OCI-LY7 (cell line): ENCODE measurements around the gene RSL24D1. TPM values are rescaled to one million over a fixed set of nuclear protein-coding genes. Genes with fewer than 3 reads are reported as not detected.

Source experiments
- Bru-seq: library from RNA; stranded (reverse); fragments of 400-500 nt; gene quantifications from one replicate; lab custom pipeline; 2021; lab: Mats Ljungman, UMichigan
- BruChase-seq, 2 experiments: library from RNA; stranded (reverse); fragments of 400-500 nt; gene quantifications; one replicate each; lab custom pipeline; 2021; lab: Mats Ljungman, UMichigan
- BruUV-seq: library from RNA; stranded (reverse); fragments of 400-500 nt; replicated peaks from 2 replicates; lab custom pipeline; 2021; lab: Mats Ljungman, UMichigan
- CTCF ChIA-PET: fragments of 300-600 bp; sonication (Branson Sonifier 250); formaldehyde crosslinking; loops from one replicate; lab custom pipeline; 2022; ENCODE audit warnings: antibody characterized with exemption; ENCODE audit not compliant: unreplicated experiment; lab: Charles Lee
- POLR2A ChIA-PET: fragments of 300-600 bp; sonication (Branson Sonifier 250); formaldehyde crosslinking; loops from one replicate; lab custom pipeline; 2022; ENCODE audit warnings: antibody characterized with exemption; lab: Charles Lee
- DNase-seq: peaks from one replicate; pipeline ENCODE4 v3.0.0-alpha.2; 2015; ENCODE audit warnings: low spot score
- H2AFZ ChIP-seq: fragments of 200-600 bp; sonication (generic), shearing (Covaris generic); 2 replicates; pipeline ENCODE4 v1.6.1; 2014; ENCODE audit warnings: mild to moderate bottlenecking, antibody characterized with exemption, low read length, moderate library complexity
- H3K27ac ChIP-seq: fragments of 200-600 bp; sonication (generic); 2 replicates; pipeline ENCODE4 v1.5.1; 2014; ENCODE audit warnings: mixed run types, low read depth, mild to moderate bottlenecking, moderate library complexity, low read length, inconsistent platforms; ENCODE audit not compliant: poor library complexity, severe bottlenecking
- H3K36me3 ChIP-seq: fragments of 200-600 bp; sonication (generic); 2 replicates; pipeline ENCODE4 v1.6.1; 2014; ENCODE audit warnings: mild to moderate bottlenecking, antibody characterized with exemption, low read length, moderate library complexity, mixed read lengths; ENCODE audit not compliant: insufficient read depth
- H3K4me1 ChIP-seq: fragments of 200-600 bp; sonication (generic); 2 replicates; pipeline ENCODE4 v1.5.1; 2014; ENCODE audit warnings: mild to moderate bottlenecking, low read length; ENCODE audit not compliant: insufficient read depth, poor library complexity, severe bottlenecking
- H3K4me2 ChIP-seq: fragments of 200-600 bp; sonication (generic); 2 replicates; pipeline ENCODE4 v1.6.1; 2014; ENCODE audit warnings: mild to moderate bottlenecking, low read length
- H3K4me3 ChIP-seq: fragments of 200-600 bp; sonication (generic); 2 replicates; pipeline ENCODE4 v1.5.1; 2014; ENCODE audit warnings: mild to moderate bottlenecking, low read depth, low read length; ENCODE audit not compliant: poor library complexity, severe bottlenecking
- H3K79me2 ChIP-seq: fragments of 200-600 bp; sonication (generic); 2 replicates; pipeline ENCODE4 v1.6.1; 2016; ENCODE audit warnings: low read depth, mild to moderate bottlenecking, low read length, moderate library complexity, mixed read lengths; ENCODE audit not compliant: insufficient read depth
- H3K9me2 ChIP-seq: fragments of 200-600 bp; sonication (generic); 2 replicates; pipeline ENCODE4 v1.6.1; 2016; ENCODE audit warnings: mild to moderate bottlenecking, low read length, mixed read lengths; ENCODE audit not compliant: insufficient read depth
- H3K9me3 ChIP-seq: fragments of 200-600 bp; sonication (generic); 2 replicates; pipeline ENCODE4 v1.6.1; 2014; ENCODE audit warnings: mild to moderate bottlenecking, mixed run types, low read length, mixed read lengths
- H4K20me1 ChIP-seq: fragments of 200-600 bp; sonication (generic); 2 replicates; pipeline ENCODE4 v1.6.1; 2014; ENCODE audit warnings: mild to moderate bottlenecking, antibody characterized with exemption, low read length, moderate library complexity, mixed read lengths; ENCODE audit not compliant: insufficient read depth
- EZH2phosphoT487 ChIP-seq: fragments of 200-600 bp; sonication (generic); IDR thresholded peaks from 2 replicates; pipeline ENCODE4 v1.6.1; 2018; ENCODE audit warnings: low read depth, borderline replicate concordance, mild to moderate bottlenecking, mixed run types, antibody characterized with exemption, low read length, moderate library complexity, mixed read lengths
- intact Hi-C: fragments of 100-400 bp; cut with micrococcal nuclease; formaldehyde crosslinking; loops from one replicate; pipeline ENCODE4 v1.10.0; 2022; ENCODE audit not compliant: unreplicated experiment
- long read RNA-seq: library from polyadenylated mRNA; stranded (forward); transcript quantifications from one replicate; pipeline ENCODE4 v2.0.0, GENCODE V29; 2022
- total RNA-seq, 2 experiments: library from RNA; depleted of rRNA in 1 of 2; stranded (reverse); fragments of >200 nt in 1 of 2; shearing (Covaris generic) in 1 of 2; gene quantifications; 2 replicates each; pipeline ENCODE4 v1.2.3, GENCODE V29; 2014 to 2022
- TF ChIP-seq, protein P1 (sequence below): fragments of 200-600 bp; sonication (generic); conservative IDR thresholded peaks from 2 replicates; pipeline ENCODE4 v1.5.1; 2014; ENCODE audit warnings: mild to moderate bottlenecking, antibody characterized with exemption, low read length, moderate library complexity, mixed read lengths

Gene RSL24D1
- 117 and 118 TPM in 2 replicates for total RNA-seq (2014; rRNA removed; shearing (Covaris generic))
- 145 and 163 TPM in 2 replicates for total RNA-seq (2022)
- percentile 98 among the genes with signal in this experiment for Bru-seq, nascent RNA
- percentile 97 among the genes with signal in this experiment for BruChase-seq, experiment 1, labeled RNA remaining after a 6-hour chase
- BruChase-seq, experiment 2, labeled RNA remaining after a 2-hour chase = percentile 97 among the genes with signal in this experiment
- long read RNA-seq, transcript RSL24D1-201 (6 exons, 2,015 nt) = major isoform, 431 of 442 reads
- long read RNA-seq, partial matches to known transcripts = 3 of 442 reads
- long read RNA-seq, other reads (novel, unspliced or antisense) = 8 of 442 reads

DNA sequence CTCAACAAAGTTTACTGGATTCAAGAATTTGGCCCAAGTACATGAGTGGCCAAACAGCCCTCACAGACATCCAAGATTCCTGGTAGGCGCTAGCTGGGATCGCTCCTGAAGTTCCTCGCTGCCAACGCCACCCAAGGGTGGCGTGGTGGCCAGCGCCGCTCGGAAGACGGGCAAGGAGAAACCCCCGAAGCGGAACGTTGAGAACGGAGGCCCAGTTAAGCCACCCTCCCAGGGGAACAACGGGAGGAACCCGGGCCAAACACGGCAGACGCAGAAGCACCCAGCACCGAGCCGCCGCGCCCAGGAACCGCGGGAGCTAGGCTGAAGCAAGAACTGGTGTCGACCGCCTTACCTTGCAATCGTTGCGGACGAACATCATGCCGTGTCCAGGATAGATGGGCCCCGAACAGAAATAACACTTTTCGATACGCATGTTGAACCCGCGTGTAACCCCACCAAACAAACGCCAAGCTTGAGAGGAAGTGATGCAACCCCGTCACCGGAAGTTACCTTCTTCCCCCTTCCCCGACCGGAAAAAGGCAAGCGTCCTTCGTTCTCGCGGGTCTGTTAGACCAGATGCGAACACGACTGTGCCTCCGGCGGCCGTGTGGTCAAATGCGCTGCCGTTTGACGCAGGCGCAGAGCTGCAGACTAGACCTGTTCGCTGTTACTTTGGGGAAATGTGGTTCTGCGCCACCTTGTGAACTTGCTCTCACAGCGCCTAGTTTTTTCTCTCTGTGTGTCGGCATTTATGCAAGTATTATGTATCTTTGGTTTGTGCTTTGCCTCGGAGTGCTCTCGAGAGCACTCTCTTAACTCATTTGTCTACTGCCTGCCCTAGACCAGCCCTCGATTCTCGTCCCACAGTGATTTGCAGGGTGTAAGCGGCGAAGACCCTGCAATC, at the start of gene RSL24D1:
TSS of gene RSL24D1 (minus strand) at position 484 of the 904 bp plus-strand sequence. CDS start at position 433, 51 bp downstream.
- peaks cover 41% of the 10 kb centered on the region for H4K20me1 ChIP-seq
- H3K4me2 ChIP-seq = peak within 1 kb of the TSS; percentile 96
- intact Hi-C loops = loop anchor here (5.0 kb wide), 2 partner anchors 91 to 211 kb away; partner anchors contain the start of genes CCPG1, PIERCE2 and RAB27A
- POLR2A ChIA-PET = interaction anchor here (0.6 to 1.4 kb wide), 8 partner anchors 10 to 1287 kb away, joined by 3 to 5 read pairs (median 3); partner anchors contain the start of genes PIGB and PIGBOS1
- peaks cover 33% of the 10 kb centered on the region for H3K4me1 ChIP-seq
- H3K36me3 ChIP-seq = peaks cover 45% of the 10 kb centered on the region
- peak within 1 kb of the TSS; percentile 98 for H3K4me3 ChIP-seq
- H3K79me2 ChIP-seq = peaks cover 50% of the 10 kb centered on the region
- H3K9me3 ChIP-seq = peaks cover 21% of the 10 kb centered on the region; the same call in 1 of the 2 replicates
- H3K27ac ChIP-seq = peak within 1 kb of the TSS; percentile 96
- CTCF ChIA-PET = no interaction called here
- TF ChIP-seq EZH2phosphoT487 = no peak
- TF ChIP-seq, protein P1, sequence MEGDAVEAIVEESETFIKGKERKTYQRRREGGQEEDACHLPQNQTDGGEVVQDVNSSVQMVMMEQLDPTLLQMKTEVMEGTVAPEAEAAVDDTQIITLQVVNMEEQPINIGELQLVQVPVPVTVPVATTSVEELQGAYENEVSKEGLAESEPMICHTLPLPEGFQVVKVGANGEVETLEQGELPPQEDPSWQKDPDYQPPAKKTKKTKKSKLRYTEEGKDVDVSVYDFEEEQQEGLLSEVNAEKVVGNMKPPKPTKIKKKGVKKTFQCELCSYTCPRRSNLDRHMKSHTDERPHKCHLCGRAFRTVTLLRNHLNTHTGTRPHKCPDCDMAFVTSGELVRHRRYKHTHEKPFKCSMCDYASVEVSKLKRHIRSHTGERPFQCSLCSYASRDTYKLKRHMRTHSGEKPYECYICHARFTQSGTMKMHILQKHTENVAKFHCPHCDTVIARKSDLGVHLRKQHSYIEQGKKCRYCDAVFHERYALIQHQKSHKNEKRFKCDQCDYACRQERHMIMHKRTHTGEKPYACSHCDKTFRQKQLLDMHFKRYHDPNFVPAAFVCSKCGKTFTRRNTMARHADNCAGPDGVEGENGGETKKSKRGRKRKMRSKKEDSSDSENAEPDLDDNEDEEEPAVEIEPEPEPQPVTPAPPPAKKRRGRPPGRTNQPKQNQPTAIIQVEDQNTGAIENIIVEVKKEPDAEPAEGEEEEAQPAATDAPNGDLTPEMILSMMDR = peak; percentile 67
- H2AFZ ChIP-seq = peak within 1 kb of the TSS; percentile 98
- peak; percentile 99 for DNase-seq
- TSS peak; percentile 71 for BruUV-seq
- H3K9me2 ChIP-seq = no peaks in the 10 kb centered on the region

DNA sequence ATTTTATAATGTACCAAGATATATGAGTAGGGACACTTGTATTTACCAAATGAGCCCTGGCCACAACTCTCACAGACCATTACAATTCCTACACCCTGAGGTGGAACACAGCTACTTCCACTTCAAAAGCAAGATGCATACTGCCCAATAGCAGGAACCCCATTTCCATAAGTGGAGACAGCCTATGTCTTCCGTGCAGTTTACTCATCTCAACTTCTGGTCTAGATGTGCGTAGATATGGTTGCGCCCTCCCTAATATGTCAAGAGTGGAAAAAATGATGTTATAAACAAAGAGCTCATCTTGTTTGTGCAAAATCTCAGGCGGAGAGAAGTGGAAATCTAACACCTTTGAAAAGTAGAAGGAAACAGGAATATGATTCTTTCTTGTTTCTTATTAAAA, 48.3 kb upstream of the RSL24D1 start:
- Histone ChIP-seq H3K4me1 (no peaks in the 10 kb centered on the region), H3K9me3 (no peaks in the 10 kb centered on the region), H4K20me1 (no peaks in the 10 kb centered on the region), H3K4me3 (no peak overlapping the region), H3K9me2 (no peaks in the 10 kb centered on the region), H2AFZ (no peak overlapping the region), H3K27ac (no peak overlapping the region), H3K4me2 (no peak overlapping the region), H3K79me2 (no peaks in the 10 kb centered on the region), H3K36me3 (no peaks in the 10 kb centered on the region)
- no peak for DNase-seq
- CTCF ChIA-PET = no interaction called here
- intact Hi-C loops = no loop called here
- BruUV-seq = no TSS peak
- TF ChIP-seq EZH2phosphoT487 = no peak
- TF ChIP-seq, protein P1 = no peak
- POLR2A ChIA-PET = no interaction called here
